SK-N-MC (cell line): ENCODE results near the gene MTG2.

Source experiments
- DNase-seq: peaks from one replicate; pipeline ENCODE4 v3.0.0-alpha.2; 2011; ENCODE audit warnings: low read depth, low spot score
- H3K27ac ChIP-seq: fragments of 200-600 bp; sonication (generic); 2 replicates; pipeline ENCODE4 v1.5.1; 2016; ENCODE audit warnings: mixed run types
- H3K36me3 ChIP-seq: fragments of 200-600 bp; sonication (generic); 2 replicates; pipeline ENCODE4 v1.6.1; 2017; ENCODE audit warnings: antibody characterized with exemption, low read length, mixed read lengths; ENCODE audit not compliant: insufficient read depth
- H3K4me3 ChIP-seq: fragments of 200-600 bp; sonication (generic); 2 replicates; pipeline ENCODE4 v1.5.1; 2016
- H3K9ac ChIP-seq: fragments of 200-600 bp; sonication (generic); 2 replicates; pipeline ENCODE4 v1.8.0; 2017; ENCODE audit warnings: mixed run types, mixed read lengths; ENCODE audit not compliant: insufficient read length
- H3K9me3 ChIP-seq: fragments of 200-600 bp; sonication (generic); 2 replicates; pipeline ENCODE4 v1.6.1; 2017; ENCODE audit warnings: low read depth, mild to moderate bottlenecking, antibody characterized with exemption, low read length, moderate library complexity, mixed read lengths
- EZH2 ChIP-seq: fragments of 200-600 bp; sonication (generic); IDR thresholded peaks from one replicate; pipeline ENCODE4 v1.6.1; 2017; ENCODE audit warnings: antibody characterized with exemption
- FOXP2 ChIP-seq: optimal IDR thresholded peaks from 2 replicates; pipeline ENCODE3; 2011; ENCODE audit warnings: mild to moderate bottlenecking, moderate library complexity; ENCODE audit not compliant: insufficient read depth; ENCODE audit errors: extremely low read length, control extremely low read depth
- POLR2AphosphoS5 ChIP-seq: IDR thresholded peaks from 2 replicates; pipeline ENCODE4 v1.6.1; 2012; ENCODE audit warnings: mild to moderate bottlenecking, low read depth, low read length, borderline replicate concordance

The MTG2 gene

DNA sequence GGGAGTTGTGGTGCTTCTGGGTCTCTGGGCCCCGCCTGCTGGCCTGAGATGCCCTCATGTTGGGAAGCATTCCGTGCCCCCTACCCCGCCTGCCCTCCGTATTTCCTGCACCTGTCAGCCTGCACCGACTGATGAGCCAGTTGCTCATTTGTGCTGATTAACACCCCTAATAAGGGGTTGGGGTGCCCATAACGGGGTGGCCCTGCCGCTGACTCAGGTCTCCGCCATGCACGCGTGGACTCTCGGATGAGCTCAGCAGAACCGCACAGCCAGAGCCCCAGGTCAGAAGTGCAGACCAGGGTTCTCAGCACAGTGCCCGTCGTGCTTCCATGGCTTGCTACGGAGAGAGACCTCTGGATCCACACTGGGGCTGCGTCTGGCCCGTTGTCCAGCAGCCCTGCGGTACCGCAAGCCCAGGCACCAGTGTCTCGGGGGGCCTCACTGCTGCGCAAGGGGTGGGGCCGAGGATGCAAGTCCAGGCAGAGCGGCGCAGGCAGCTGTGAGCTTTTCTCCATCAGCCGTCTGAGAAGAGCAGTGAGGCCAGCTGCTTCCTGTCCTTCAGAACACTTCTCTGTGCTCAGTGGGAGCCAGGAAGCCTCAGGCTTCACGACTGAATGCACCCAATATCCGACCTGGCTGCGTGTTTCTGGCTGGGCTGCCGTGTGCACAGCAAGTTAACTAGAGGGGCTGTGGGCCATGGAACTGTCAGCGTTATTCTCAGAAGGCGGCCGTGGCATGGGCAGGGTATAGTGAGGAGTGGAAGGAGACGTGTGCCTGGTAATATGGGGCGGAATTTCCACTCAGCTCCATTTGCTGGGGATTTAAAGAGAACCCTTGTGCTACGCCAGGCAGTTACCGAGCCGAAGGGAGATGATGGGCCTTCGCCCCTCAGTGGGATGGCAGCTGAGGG lies 18.6 kb downstream of the MTG2 start:
- H3K9me3 ChIP-seq, result no peaks in the 10 kb centered on the region
- DNase-seq, result no peak
- peak overlapping the region; percentile 45 for H3K4me3 ChIP-seq
- H3K36me3 ChIP-seq, result peaks cover 31% of the 10 kb centered on the region
- no peak overlapping the region for H3K27ac ChIP-seq
- no peak overlapping the region for H3K9ac ChIP-seq
- TF ChIP-seq FOXP2 (no peak), EZH2 (no peak), POLR2AphosphoS5 (no peak)

DNA sequence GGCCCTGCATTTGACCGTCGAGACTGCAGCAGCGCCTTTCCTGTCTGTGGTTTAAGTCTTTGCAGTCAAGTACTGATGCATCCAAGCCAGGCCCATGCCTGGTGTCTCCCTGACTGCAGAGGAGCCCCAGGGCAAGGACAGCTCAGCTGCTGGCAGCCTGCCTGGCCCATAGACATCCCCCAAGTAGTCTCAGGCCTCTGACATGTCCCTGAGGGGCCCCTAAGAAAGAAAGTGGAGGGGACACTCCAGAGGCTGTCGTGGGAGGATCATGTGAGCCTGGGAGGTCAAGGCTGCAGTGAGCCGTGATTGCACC lies 19.2 kb downstream of the MTG2 start:
- Histone ChIP-seq H3K36me3 (peaks cover 31% of the 10 kb centered on the region), H3K9me3 (no peaks in the 10 kb centered on the region), H3K9ac (no peak overlapping the region), H3K4me3 (peak overlapping the region; percentile 45), H3K27ac (no peak overlapping the region)
- no peak for DNase-seq
- TF ChIP-seq FOXP2 (no peak), EZH2 (no peak), POLR2AphosphoS5 (no peak)

DNA sequence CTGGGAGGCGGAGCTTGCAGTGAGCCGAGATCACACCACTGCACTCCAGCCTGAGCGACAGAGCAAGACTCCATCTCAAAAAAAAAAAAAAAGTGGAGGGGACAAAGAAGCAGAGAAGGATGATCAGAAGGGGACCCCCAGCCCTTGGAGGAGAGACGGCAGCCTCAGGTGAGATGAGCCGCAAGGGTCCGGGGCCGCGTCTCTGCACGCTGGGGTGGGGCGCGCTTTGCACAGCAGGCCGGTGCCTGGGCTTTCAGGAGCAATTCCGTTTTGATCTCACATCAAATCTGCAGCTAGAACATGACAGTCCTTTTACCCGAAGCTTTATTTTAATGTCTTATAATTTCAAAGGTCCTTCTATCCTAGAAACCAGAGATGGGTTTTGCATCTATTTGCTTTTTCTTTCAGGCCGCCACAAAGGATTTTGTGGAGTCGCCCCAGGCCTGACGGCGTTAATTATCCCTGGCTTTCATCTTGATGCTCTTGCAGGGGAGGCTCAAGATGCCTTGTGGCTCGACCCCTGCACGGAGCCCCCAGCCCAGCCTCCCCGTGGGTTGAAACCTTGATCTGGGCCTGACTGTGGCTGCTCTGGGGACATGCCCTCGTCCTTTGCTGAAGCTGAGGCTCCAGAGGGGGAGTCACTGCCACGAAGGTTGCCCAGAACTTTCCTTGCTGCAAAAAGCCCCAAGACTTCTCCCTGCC lies 20.0 kb downstream of the MTG2 start:
- Histone ChIP-seq H3K4me3 (peak overlapping the region; percentile 66), H3K27ac (peak overlapping the region; percentile 80), H3K9ac (no peak overlapping the region), H3K9me3 (no peaks in the 10 kb centered on the region), H3K36me3 (peaks cover 28% of the 10 kb centered on the region)
- no peak for DNase-seq
- TF ChIP-seq FOXP2 (no peak), POLR2AphosphoS5 (no peak), EZH2 (no peak)

DNA sequence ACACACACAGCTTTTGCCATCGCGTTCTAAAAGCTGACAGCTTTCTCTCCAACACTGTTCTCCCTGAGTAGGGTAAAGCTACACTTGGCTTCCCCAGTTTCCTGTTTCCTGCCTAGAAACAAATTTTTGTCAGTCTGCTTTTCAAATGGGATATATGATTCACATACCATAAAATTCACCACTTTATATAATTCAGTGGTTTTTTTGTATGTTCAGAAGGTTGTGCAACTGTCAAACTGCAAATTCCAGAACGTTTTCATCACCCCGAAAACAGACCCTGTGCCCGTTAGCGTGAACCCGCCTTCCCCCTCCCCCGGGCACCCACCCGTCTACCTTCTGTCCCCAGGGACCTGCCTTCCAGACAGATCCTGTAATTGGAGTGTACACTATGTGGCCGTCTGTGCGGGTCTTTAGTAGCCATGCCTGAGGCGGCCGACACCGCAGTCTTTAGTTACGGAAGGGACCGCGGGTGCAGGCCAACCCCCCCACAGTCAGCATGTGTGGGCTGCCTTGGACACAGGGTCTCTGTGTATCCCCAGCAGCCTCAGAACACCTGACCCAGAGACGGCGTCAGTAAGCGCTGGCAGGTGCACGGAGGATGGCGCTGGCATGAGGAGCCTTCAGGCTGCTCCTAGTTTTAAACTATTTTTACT lies 20.7 kb downstream of the MTG2 start:
- Histone ChIP-seq H3K9ac (no peak overlapping the region), H3K27ac (peak overlapping the region; percentile 80)

DNA sequence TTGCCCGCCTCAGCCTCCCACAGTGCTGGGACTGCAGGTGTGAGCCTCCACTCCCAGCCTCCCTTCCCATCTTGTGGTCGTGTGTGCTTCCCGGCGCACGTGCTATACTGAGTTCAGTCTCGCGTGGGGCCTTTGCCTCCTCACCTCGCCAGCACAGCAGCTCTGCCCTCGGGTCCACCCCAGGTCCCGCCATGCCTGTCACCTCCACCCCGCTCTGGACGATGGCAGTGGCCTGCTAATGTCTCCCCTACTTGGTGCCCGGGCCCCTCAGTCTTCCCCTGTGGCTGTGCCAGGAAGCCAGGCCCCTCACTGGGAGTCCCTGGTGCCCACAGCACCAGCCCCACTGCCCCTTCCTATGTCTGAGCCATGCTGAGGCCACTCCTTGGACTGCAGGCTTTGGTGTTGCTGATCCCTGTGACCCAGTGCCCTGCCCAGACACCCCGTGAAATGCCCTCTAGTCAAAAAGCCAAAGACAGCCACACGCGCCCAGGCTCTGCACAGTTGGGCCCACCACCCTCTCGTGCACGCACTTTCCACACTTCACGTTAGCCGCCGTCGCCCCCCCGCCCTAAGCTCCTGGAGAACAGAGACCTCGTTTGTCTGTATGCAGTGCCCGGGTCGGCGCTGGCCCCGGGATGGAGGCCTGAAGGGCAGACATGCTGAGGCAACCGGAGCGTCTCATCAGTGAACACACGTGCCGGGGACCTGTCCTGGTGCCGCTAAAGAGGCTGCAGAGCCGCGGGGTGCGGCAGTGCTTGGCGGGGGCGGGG lies 23.0 kb downstream of the MTG2 start:
- no peak for DNase-seq
- H3K27ac ChIP-seq, result no peak overlapping the region
- no peak overlapping the region for H3K9ac ChIP-seq
- H3K9me3 ChIP-seq, result no peaks in the 10 kb centered on the region
- TF ChIP-seq POLR2AphosphoS5, result no peak
- H3K36me3 ChIP-seq, result peaks cover 3% of the 10 kb centered on the region; the same call in 1 of the 2 replicates
- no peak overlapping the region for H3K4me3 ChIP-seq

More for the DNA sequence above, 20.7 kb downstream of the MTG2 start:
- Histone ChIP-seq H3K4me3 (peak overlapping the region; percentile 66), H3K36me3 (peaks cover 21% of the 10 kb centered on the region), H3K9me3 (no peaks in the 10 kb centered on the region)
- peak; percentile 66 for DNase-seq
- TF ChIP-seq POLR2AphosphoS5 (no peak), FOXP2 (no peak), EZH2 (no peak)

DNA sequence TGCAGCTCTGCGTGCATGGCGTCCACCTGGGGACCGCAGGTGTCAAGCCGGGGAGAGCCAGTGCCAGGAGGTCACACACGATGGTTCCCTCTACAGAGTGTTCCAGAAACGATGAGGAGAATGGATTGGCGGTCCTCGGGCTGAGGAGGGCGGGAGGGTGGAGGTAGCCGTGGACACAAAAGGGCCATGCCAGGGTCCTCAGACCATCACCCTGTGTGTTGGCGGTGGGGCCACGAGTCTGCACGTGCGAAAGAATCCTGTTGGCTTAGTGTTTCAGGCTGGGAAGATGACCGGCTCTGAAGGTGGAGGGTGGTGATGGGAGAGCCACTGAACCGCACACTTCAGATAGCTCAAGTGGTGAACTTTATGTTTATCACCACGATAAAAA lies 23.6 kb downstream of the MTG2 start:
- Histone ChIP-seq H3K9ac (no peak overlapping the region), H3K9me3 (no peaks in the 10 kb centered on the region)

DNA sequence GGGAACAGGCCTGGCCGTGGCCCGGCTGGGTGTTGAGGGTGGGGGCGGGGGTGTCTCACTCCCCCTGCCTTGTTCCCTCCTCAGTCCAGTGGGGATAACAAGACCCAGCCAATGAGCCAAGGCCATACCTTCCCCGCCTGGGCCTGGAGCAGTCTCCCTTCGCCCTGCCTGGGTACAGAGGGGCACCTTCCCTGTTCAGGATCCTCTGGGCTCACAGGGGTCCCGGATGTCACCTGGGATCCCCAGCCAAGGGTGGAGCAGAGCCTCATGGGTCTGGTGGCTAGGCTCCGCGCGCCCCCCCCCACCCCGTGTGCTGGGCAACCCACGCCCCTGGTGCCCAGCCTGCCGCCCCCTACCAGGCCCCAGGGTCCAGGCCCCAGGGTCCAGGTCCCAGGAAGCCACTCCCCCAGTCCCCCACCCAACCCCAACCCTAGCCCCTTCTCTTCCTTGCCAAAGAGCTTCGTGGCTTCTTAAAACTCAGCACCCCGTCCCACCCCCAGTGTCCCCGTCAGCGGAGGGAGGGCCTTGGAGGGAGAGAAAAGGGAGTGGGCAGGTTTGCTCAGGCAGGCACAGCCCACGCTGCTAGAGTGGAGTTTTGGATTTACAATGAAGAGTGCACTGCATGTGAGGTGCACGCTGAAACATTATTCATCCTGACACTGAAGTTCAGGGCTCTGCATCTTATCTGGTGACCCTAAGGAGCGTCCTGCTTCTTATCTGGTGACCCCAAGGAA lies 25.4 kb downstream of the MTG2 start:
- TF ChIP-seq FOXP2 (no peak), EZH2 (no peak), POLR2AphosphoS5 (no peak)

More for the DNA sequence above, 23.6 kb downstream of the MTG2 start:
- Histone ChIP-seq H3K36me3 (no peaks in the 10 kb centered on the region), H3K27ac (no peak overlapping the region), H3K4me3 (no peak overlapping the region)
- TF ChIP-seq EZH2 (no peak), FOXP2 (no peak), POLR2AphosphoS5 (no peak)
- DNase-seq, result no peak

More for the DNA sequence above, 25.4 kb downstream of the MTG2 start:
- DNase-seq, result no peak
- Histone ChIP-seq H3K36me3 (no peaks in the 10 kb centered on the region), H3K27ac (no peak overlapping the region), H3K4me3 (no peak overlapping the region), H3K9me3 (no peaks in the 10 kb centered on the region), H3K9ac (no peak overlapping the region)
